ENCODE data around the gene FAM149A.
A peak's percentile ranks its signal among the peaks of the same experiment; 100 is the strongest.

The FAM149A gene

DNA sequence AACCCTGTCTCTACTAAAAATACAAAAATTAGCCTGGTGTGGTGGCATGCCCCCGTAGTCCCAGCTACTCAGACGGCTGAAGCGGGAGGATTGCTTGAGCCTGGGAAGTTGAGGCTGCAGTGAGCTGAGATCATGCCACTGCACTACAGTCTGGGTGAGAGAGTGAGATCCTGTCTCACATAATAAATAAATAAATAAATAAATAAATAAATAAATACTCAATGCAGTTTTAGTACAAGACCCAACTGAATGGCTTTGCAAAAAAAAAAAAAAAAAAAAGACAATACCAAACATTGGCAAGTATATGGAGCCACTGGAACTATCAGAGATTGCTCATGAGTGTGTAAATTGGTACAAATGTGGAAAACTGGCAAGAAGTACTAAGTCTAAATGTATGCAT, 83.6 kb downstream of the FAM149A start:
- H3K36me3 ChIP-seq (ENCODE audit: insufficient read depth, low read length), result no peaks in the 10 kb centered on the region
- H3K9me2 ChIP-seq (replicated peaks; ENCODE audit: low read depth, low read length), result no peaks in the 10 kb centered on the region
- no peak overlapping the region for H3K4me2 ChIP-seq (ENCODE audit: low read depth, low read length, poor library complexity, severe bottlenecking)
- H3K9ac ChIP-seq (ENCODE audit: low read depth, low read length, poor library complexity, severe bottlenecking), result no peak overlapping the region
- H3K79me2 ChIP-seq (ENCODE audit: insufficient read depth, low read length), result peaks cover 14% of the 10 kb centered on the region
- H3K4me1 ChIP-seq (ENCODE audit: insufficient read depth, low read length, poor library complexity, severe bottlenecking), result peaks cover 21% of the 10 kb centered on the region
- no peaks in the 10 kb centered on the region for H4K20me1 ChIP-seq (ENCODE audit: insufficient read depth, low read length, poor library complexity, severe bottlenecking)
- no peaks in the 10 kb centered on the region for H3K9me3 ChIP-seq (ENCODE audit: insufficient read depth, low read depth, low read length)
- no peak overlapping the region for H3K4me3 ChIP-seq (ENCODE audit: low read length, poor library complexity, severe bottlenecking)
- H3K27me3 ChIP-seq (ENCODE audit: insufficient read depth, low read length, poor library complexity, severe bottlenecking), result no peaks in the 10 kb centered on the region
- TF ChIP-seq, protein P1, sequence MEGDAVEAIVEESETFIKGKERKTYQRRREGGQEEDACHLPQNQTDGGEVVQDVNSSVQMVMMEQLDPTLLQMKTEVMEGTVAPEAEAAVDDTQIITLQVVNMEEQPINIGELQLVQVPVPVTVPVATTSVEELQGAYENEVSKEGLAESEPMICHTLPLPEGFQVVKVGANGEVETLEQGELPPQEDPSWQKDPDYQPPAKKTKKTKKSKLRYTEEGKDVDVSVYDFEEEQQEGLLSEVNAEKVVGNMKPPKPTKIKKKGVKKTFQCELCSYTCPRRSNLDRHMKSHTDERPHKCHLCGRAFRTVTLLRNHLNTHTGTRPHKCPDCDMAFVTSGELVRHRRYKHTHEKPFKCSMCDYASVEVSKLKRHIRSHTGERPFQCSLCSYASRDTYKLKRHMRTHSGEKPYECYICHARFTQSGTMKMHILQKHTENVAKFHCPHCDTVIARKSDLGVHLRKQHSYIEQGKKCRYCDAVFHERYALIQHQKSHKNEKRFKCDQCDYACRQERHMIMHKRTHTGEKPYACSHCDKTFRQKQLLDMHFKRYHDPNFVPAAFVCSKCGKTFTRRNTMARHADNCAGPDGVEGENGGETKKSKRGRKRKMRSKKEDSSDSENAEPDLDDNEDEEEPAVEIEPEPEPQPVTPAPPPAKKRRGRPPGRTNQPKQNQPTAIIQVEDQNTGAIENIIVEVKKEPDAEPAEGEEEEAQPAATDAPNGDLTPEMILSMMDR (conservative IDR thresholded peaks at IDR 0.05; ENCODE audit: low read length), result no peak
- no peak for TF ChIP-seq EZH2phosphoT487 (IDR thresholded peaks at IDR 0.05; ENCODE audit: borderline replicate concordance)
- H2AFZ ChIP-seq (ENCODE audit: low read length), result no peak overlapping the region
- H3F3A ChIP-seq (ENCODE audit: low read depth), result no peaks in the 10 kb centered on the region

DNA sequence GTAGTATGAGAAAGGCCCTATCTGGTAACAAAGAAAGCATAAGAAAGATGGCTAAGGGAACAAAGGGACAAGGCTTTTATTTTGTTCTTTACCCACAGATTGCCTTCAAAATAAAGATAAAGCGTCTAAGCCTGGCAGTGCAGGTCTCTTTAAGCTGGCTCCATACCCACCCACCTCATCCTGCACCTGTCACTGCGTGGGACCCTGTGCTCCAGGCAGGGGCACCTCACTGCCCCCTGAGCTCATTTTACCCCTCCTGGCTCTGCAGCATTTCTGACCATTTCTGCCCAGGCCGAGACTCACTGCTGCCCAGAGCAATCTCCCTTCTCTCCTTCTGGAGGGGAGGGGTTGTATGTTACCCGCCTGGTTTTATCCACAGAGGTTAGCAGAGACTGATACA, 85.2 kb downstream of the FAM149A start:
- Histone ChIP-seq H2AFZ (ENCODE audit: low read length) (no peak overlapping the region), H3K4me1 (ENCODE audit: insufficient read depth, low read length, poor library complexity, severe bottlenecking) (peaks cover 29% of the 10 kb centered on the region), H3K4me2 (ENCODE audit: low read depth, low read length, poor library complexity, severe bottlenecking) (peak overlapping the region; percentile 94), H3K9me3 (ENCODE audit: insufficient read depth, low read depth, low read length) (no peaks in the 10 kb centered on the region), H3F3A (ENCODE audit: low read depth) (no peaks in the 10 kb centered on the region), H3K4me3 (ENCODE audit: low read length, poor library complexity, severe bottlenecking) (peak overlapping the region; percentile 95), H4K20me1 (ENCODE audit: insufficient read depth, low read length, poor library complexity, severe bottlenecking) (no peaks in the 10 kb centered on the region), H3K79me2 (ENCODE audit: insufficient read depth, low read length) (peaks cover 23% of the 10 kb centered on the region), H3K9ac (ENCODE audit: low read depth, low read length, poor library complexity, severe bottlenecking) (peak overlapping the region; percentile 93), H3K27me3 (ENCODE audit: insufficient read depth, low read length, poor library complexity, severe bottlenecking) (no peaks in the 10 kb centered on the region), H3K9me2 (replicated peaks; ENCODE audit: low read depth, low read length) (no peaks in the 10 kb centered on the region), H3K36me3 (ENCODE audit: insufficient read depth, low read length) (no peaks in the 10 kb centered on the region)
- no peak for TF ChIP-seq EZH2phosphoT487 (IDR thresholded peaks at IDR 0.05; ENCODE audit: borderline replicate concordance)
- TF ChIP-seq, protein P1 (conservative IDR thresholded peaks at IDR 0.05; ENCODE audit: low read length), result no peak

DNA sequence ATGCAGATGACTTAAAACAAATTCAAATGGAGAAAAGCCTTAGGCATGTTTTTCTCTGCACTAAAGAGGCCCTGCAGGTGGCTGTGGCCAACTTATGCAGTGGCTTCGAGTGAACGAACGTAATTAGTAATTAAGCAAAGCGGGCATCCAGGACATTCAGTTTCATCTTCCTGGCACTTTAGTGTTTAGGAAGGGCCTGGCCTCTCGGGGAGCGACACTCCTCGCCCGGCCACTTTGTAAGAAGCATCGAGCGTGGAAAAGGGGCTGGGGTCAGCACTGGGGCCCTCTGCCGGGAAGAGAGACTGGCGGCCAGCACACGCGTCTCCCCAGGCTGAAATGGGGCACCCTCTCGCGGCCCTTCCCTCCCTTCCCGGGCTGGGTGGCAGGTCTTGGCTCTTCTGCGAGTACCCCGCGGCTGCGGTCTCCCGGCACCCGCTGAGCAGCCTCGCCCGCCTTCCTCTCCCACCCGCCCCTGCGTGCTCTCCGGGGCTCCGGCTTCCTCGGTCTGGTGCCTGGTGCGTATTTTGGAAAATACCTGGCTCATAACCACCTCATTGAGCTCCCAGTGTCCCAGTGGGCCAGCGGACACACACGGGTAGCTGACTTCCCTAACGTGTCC, 86.2 kb downstream of the FAM149A start:
- H3K79me2 ChIP-seq (ENCODE audit: insufficient read depth, low read length), result peaks cover 23% of the 10 kb centered on the region
- H3K9me2 ChIP-seq (replicated peaks; ENCODE audit: low read depth, low read length), result no peaks in the 10 kb centered on the region
- peak overlapping the region; percentile 93 for H3K9ac ChIP-seq (ENCODE audit: low read depth, low read length, poor library complexity, severe bottlenecking)
- H3K4me1 ChIP-seq (ENCODE audit: insufficient read depth, low read length, poor library complexity, severe bottlenecking), result peaks cover 29% of the 10 kb centered on the region
- no peaks in the 10 kb centered on the region for H3F3A ChIP-seq (ENCODE audit: low read depth)
- H3K4me2 ChIP-seq (ENCODE audit: low read depth, low read length, poor library complexity, severe bottlenecking), result peak overlapping the region; percentile 94
- H3K36me3 ChIP-seq (ENCODE audit: insufficient read depth, low read length), result no peaks in the 10 kb centered on the region
- peak overlapping the region; percentile 91 for H2AFZ ChIP-seq (ENCODE audit: low read length)
- TF ChIP-seq, protein P1 (conservative IDR thresholded peaks at IDR 0.05; ENCODE audit: low read length), result peak; percentile 27; the same call in 1 of the 2 replicates
- no peak for TF ChIP-seq EZH2phosphoT487 (IDR thresholded peaks at IDR 0.05; ENCODE audit: borderline replicate concordance)
- no peaks in the 10 kb centered on the region for H4K20me1 ChIP-seq (ENCODE audit: insufficient read depth, low read length, poor library complexity, severe bottlenecking)
- H3K9me3 ChIP-seq (ENCODE audit: insufficient read depth, low read depth, low read length), result no peaks in the 10 kb centered on the region
- peak overlapping the region; percentile 95 for H3K4me3 ChIP-seq (ENCODE audit: low read length, poor library complexity, severe bottlenecking)
- H3K27me3 ChIP-seq (ENCODE audit: insufficient read depth, low read length, poor library complexity, severe bottlenecking), result no peaks in the 10 kb centered on the region

Measured in Loucy (cell line).